HG03354 (cell line): ENCODE results near the gene ACSBG1.
"Not testable (repeated sequence)": the region's sequence is repeated elsewhere in the genome, so short reads cannot be mapped to it uniquely, and the experiment has no call there.

Source experiments
- ATAC-seq: cut with Tn5 transposase; IDR thresholded peaks from one replicate; pipeline ENCODE4 v1.9.1; 2021; ENCODE audit warnings: mild to moderate bottlenecking; ENCODE audit not compliant: unreplicated experiment, poor library complexity, severe bottlenecking

The ACSBG1 gene

GRCh38 chr15:78177447-78177873, 56.9 kb downstream of the ACSBG1 start:
- no peak for ATAC-seq

GRCh38 chr15:78175330-78175729, 59.0 kb downstream of the ACSBG1 start:
- ATAC-seq = no peak

GRCh38 chr15:78174401-78174800, 60.0 kb downstream of the ACSBG1 start:
- no peak for ATAC-seq

GRCh38 chr15:78171864-78172472, 62.4 kb downstream of the ACSBG1 start:
- no peak for ATAC-seq

- peak; percentile 57 for ATAC-seq
These were observed 63.3 kb downstream of the ACSBG1 start for GRCh38 chr15:78170848-78171773.

- no peak for ATAC-seq
These were observed 65.8 kb downstream of the ACSBG1 start for GRCh38 chr15:78168608-78169007.

GRCh38 chr15:78167227-78167888, 67.0 kb downstream of the ACSBG1 start:
- peak; percentile 88 for ATAC-seq

- ATAC-seq = no peak
These were observed 70.4 kb downstream of the ACSBG1 start for GRCh38 chr15:78164010-78164409.

GRCh38 chr15:78162038-78162437, 72.3 kb downstream of the ACSBG1 start:
- no peak for ATAC-seq

GRCh38 chr15:78159395-78159794, 75.0 kb downstream of the ACSBG1 start:
- no peak for ATAC-seq

GRCh38 chr15:78157203-78157602, 77.2 kb downstream of the ACSBG1 start:
- no peak for ATAC-seq

- no peak for ATAC-seq
These were observed 77.7 kb downstream of the ACSBG1 start for GRCh38 chr15:78156653-78157052.

- no peak for ATAC-seq
These were observed 78.9 kb downstream of the ACSBG1 start for GRCh38 chr15:78155355-78155939.

- ATAC-seq = no peak
These were observed 79.4 kb downstream of the ACSBG1 start for GRCh38 chr15:78154955-78155354.

GRCh38 chr15:78151075-78151474, 83.3 kb downstream of the ACSBG1 start:
- not testable (repeated sequence) for ATAC-seq

GRCh38 chr15:78149805-78150751, 84.3 kb downstream of the ACSBG1 start:
- ATAC-seq = peak; percentile 1

GRCh38 chr15:78149068-78149804, 85.1 kb downstream of the ACSBG1 start, which contains the start of gene IDH3A:
Gene IDH3A, plus strand, starts transcription at chr15:78149362. Its CDS starts 42 bp downstream, at chr15:78149404.
- peak; percentile 87 for ATAC-seq

- no peak for ATAC-seq
These were observed 85.8 kb downstream of the ACSBG1 start for GRCh38 chr15:78148392-78149067.
